Prostate gland (tissue), 2 donors: ENCODE measurements around the gene KRCC1.

Experiments used
- POLR2AphosphoS5 ChIP-seq: sonication (generic); formaldehyde crosslinking; IDR thresholded peaks from one replicate; pipeline ENCODE4 v1.6.1; 2017; ENCODE audit warnings: antibody characterized with exemption
- TF ChIP-seq, protein P1 (sequence below), 4 experiments: fragments of 200-600 bp in 2 of 4; fragments of 450-650 bp in 2 of 4; sonication (generic) in 2 of 4; IDR thresholded peaks; 1 replicate in 3 of 4; 2 replicates in 1 of 4; pipeline ENCODE4 v1.5.1; 2016 to 2019; ENCODE audit warnings: antibody characterized with exemption in 4 of 4, mild to moderate bottlenecking in 2 of 4, moderate library complexity in 2 of 4

DNA sequence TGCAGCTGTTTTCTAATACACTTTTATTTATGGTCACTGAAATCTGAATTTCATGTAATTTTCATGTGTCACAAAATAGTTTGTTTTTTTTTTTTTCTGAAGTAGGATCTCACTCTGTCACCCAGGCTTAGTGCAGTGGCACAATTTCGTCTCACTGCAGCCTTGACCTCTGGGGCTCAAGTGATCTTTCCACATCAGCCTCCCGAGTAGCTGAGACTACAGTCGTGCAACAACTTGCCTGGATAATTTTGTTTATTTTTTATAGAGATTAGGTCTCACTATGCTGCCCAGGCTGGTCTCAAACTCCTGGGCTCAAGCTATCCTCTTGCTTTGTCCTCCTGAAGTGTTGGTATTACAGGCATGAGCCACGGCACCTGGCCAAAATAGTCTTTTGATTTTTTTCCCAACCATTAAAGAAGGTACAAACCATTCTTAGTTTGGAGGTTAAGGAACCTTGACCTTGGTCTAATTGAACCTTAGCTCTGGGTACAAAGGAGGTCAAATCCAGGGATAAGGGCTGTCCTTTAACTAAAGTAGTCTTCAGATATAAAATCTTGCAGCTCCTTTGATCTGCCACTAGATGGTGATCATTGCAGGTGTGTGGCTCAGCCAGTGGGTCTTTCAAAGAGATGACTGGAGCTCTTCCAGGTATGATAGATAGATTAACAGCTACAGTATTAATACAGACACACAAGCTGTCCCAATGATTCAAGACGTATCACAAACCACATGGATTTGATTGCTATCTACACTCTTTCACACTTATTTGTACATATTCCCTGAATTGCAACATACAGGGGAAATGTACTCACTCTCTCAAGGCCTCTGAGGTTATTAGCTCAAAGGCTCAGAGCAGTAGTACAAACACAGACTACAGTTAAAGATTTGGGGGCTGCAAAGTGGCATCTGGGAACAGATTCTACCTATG lies 4.7 kb upstream of the KRCC1 start:
- TF ChIP-seq, protein P1, sequence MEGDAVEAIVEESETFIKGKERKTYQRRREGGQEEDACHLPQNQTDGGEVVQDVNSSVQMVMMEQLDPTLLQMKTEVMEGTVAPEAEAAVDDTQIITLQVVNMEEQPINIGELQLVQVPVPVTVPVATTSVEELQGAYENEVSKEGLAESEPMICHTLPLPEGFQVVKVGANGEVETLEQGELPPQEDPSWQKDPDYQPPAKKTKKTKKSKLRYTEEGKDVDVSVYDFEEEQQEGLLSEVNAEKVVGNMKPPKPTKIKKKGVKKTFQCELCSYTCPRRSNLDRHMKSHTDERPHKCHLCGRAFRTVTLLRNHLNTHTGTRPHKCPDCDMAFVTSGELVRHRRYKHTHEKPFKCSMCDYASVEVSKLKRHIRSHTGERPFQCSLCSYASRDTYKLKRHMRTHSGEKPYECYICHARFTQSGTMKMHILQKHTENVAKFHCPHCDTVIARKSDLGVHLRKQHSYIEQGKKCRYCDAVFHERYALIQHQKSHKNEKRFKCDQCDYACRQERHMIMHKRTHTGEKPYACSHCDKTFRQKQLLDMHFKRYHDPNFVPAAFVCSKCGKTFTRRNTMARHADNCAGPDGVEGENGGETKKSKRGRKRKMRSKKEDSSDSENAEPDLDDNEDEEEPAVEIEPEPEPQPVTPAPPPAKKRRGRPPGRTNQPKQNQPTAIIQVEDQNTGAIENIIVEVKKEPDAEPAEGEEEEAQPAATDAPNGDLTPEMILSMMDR (IDR thresholded peaks at IDR 0.05) = peak in 3 of 4 experiments; percentile 45 to 62 (median 53)
- no peak for TF ChIP-seq POLR2AphosphoS5
